ENCODE measurements around the gene RPS2.
A peak's percentile ranks its signal among the peaks of the same experiment; 100 is the strongest.

RPS2 gene

DNA sequence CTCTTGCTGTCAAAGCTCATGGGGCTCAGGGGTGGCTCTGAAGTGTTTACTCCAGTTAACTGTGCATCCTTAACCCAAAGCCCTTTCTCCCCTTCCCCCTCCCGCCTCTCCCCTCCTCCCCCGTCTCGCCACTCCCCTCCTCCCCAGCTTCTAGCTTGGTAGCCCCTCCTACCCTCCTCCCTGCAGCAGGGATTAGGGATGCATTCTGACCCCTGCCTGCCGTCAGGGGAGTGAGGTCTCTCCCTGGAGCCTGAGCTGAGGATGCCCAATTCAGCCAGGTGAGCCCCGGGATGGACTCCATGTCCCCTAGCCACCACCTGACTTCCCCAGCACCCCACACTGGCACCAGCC lies 48.0 kb downstream of the RPS2 start:
- no peak for DNase-seq (ENCODE audit: low spot score)
- in situ Hi-C loops (cut with MboI; ENCODE audit: low pct_unique_long_range_greater_than_20kb, low sequenced_read_pairs, unreplicated experiment), result no loop called here

GRCh38 chr16:1915732-1916639 lies 48.6 kb downstream of the RPS2 start:
- in situ Hi-C loops (cut with MboI; ENCODE audit: low pct_unique_long_range_greater_than_20kb, low sequenced_read_pairs, unreplicated experiment), result no loop called here
- no peak for DNase-seq (ENCODE audit: low spot score)
- TF ChIP-seq, protein P1, sequence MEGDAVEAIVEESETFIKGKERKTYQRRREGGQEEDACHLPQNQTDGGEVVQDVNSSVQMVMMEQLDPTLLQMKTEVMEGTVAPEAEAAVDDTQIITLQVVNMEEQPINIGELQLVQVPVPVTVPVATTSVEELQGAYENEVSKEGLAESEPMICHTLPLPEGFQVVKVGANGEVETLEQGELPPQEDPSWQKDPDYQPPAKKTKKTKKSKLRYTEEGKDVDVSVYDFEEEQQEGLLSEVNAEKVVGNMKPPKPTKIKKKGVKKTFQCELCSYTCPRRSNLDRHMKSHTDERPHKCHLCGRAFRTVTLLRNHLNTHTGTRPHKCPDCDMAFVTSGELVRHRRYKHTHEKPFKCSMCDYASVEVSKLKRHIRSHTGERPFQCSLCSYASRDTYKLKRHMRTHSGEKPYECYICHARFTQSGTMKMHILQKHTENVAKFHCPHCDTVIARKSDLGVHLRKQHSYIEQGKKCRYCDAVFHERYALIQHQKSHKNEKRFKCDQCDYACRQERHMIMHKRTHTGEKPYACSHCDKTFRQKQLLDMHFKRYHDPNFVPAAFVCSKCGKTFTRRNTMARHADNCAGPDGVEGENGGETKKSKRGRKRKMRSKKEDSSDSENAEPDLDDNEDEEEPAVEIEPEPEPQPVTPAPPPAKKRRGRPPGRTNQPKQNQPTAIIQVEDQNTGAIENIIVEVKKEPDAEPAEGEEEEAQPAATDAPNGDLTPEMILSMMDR (IDR thresholded peaks at IDR 0.05; ENCODE audit: extremely low read depth, insufficient read depth, missing control alignments), result no peak

More for the DNA sequence above, 48.0 kb downstream of the RPS2 start:
- TF ChIP-seq, protein P1 (IDR thresholded peaks at IDR 0.05; ENCODE audit: extremely low read depth, insufficient read depth, missing control alignments), result no peak

DNA sequence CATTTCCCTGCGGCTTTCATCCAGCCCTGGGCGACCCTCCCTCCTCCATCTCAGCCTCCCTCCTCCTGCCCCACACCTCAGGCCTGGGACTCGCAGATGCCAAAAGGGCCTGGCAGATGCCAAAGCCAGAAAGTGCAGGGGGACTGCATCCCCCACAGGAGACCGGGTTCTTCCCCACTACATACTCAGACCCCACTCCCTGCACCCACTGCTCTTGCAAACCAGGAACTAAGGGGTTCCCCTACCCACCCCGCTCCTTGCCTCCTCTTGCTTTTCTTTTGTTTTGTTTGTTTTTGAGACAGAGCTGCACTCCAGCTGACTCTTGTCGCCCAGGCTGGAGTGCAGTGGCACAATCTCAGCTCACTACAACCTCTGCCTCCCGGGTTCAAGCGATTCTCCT lies 49.6 kb downstream of the RPS2 start:
- in situ Hi-C loops (cut with MboI; ENCODE audit: low pct_unique_long_range_greater_than_20kb, low sequenced_read_pairs, unreplicated experiment), result no loop called here
- TF ChIP-seq, protein P1 (IDR thresholded peaks at IDR 0.05; ENCODE audit: extremely low read depth, insufficient read depth, missing control alignments), result no peak
- no peak for DNase-seq (ENCODE audit: low spot score)

- in situ Hi-C loops (cut with MboI; ENCODE audit: low pct_unique_long_range_greater_than_20kb, low sequenced_read_pairs, unreplicated experiment), result no loop called here
- TF ChIP-seq, protein P1 (IDR thresholded peaks at IDR 0.05; ENCODE audit: extremely low read depth, insufficient read depth, missing control alignments), result no peak
- DNase-seq (ENCODE audit: low spot score), result no peak
These were observed 50.5 kb downstream of the RPS2 start for GRCh38 chr16:1914084-1914608.

- in situ Hi-C loops (cut with MboI; ENCODE audit: low pct_unique_long_range_greater_than_20kb, low sequenced_read_pairs, unreplicated experiment), result no loop called here
- TF ChIP-seq, protein P1 (IDR thresholded peaks at IDR 0.05; ENCODE audit: extremely low read depth, insufficient read depth, missing control alignments), result no peak
- peak; percentile 40 for DNase-seq (ENCODE audit: low spot score)
These were observed 51.1 kb downstream of the RPS2 start for GRCh38 chr16:1913327-1914083.

DNA sequence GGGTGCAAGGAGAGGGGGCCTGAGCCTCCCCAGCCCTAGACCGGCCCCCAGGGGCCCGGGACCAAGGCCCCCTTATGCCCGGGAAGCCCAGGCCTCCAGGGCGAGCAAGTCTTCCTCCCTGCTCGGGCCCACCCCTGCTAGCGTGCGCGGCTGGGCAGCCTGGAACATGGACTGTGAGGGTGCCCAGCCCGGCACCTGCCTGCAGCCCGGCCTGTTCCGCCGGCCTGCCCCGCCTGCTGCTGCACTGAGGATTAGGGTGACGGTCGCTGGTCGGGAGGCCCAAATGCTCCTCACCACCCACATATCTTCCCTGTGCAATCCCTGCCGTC lies 52.4 kb downstream of the RPS2 start:
- in situ Hi-C loops (cut with MboI; ENCODE audit: low pct_unique_long_range_greater_than_20kb, low sequenced_read_pairs, unreplicated experiment), result no loop called here
- TF ChIP-seq, protein P1 (IDR thresholded peaks at IDR 0.05; ENCODE audit: extremely low read depth, insufficient read depth, missing control alignments), result no peak
- no peak for DNase-seq (ENCODE audit: low spot score)

All from GM13977 (cell line).